Measurements from ENCODE around the gene CRYBA2. TPM values are rescaled to one million over a fixed set of nuclear protein-coding genes. Genes with fewer than 3 reads are reported as not detected.

Gene CRYBA2
- total RNA-seq, 1 donor from 2014 or later = not detected

GRCh38 chr2:218992196-218992595 is 1.0 kb downstream of the CRYBA2 start:
- no peaks in the 10 kb centered on the region for H3K9me3 ChIP-seq (replicated peaks)
- no peak overlapping the region for H3K27ac ChIP-seq (replicated peaks)
- H3K4me3 ChIP-seq = no peak overlapping the region
- peaks cover 100% of the 10 kb centered on the region for H3K27me3 ChIP-seq (ENCODE audit: low read depth)
- peaks cover 28% of the 10 kb centered on the region for H3K4me1 ChIP-seq
- H3K36me3 ChIP-seq = no peaks in the 10 kb centered on the region
- TF ChIP-seq, protein P1, sequence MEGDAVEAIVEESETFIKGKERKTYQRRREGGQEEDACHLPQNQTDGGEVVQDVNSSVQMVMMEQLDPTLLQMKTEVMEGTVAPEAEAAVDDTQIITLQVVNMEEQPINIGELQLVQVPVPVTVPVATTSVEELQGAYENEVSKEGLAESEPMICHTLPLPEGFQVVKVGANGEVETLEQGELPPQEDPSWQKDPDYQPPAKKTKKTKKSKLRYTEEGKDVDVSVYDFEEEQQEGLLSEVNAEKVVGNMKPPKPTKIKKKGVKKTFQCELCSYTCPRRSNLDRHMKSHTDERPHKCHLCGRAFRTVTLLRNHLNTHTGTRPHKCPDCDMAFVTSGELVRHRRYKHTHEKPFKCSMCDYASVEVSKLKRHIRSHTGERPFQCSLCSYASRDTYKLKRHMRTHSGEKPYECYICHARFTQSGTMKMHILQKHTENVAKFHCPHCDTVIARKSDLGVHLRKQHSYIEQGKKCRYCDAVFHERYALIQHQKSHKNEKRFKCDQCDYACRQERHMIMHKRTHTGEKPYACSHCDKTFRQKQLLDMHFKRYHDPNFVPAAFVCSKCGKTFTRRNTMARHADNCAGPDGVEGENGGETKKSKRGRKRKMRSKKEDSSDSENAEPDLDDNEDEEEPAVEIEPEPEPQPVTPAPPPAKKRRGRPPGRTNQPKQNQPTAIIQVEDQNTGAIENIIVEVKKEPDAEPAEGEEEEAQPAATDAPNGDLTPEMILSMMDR (IDR thresholded peaks at IDR 0.05; ENCODE audit: borderline replicate concordance) = no peak
- DNase-seq = no peak
- intact Hi-C loops (cut with micrococcal nuclease) = no loop called here

- intact Hi-C loops (cut with micrococcal nuclease) = no loop called here
- DNase-seq = no peak
- TF ChIP-seq, protein P1 (IDR thresholded peaks at IDR 0.05; ENCODE audit: borderline replicate concordance) = no peak
Measured at GRCh38 chr2:218991674-218992168, 1.5 kb downstream of the CRYBA2 start.

GRCh38 chr2:218990612-218991011 is 2.6 kb downstream of the CRYBA2 start:
- intact Hi-C loops (cut with micrococcal nuclease) = no loop called here
- DNase-seq = no peak

More at GRCh38 chr2:218991674-218992168, 1.5 kb downstream of the CRYBA2 start:
- Histone ChIP-seq H3K27ac (replicated peaks) (no peak overlapping the region), H3K27me3 (ENCODE audit: low read depth) (peaks cover 100% of the 10 kb centered on the region), H3K36me3 (no peaks in the 10 kb centered on the region), H3K4me1 (peaks cover 28% of the 10 kb centered on the region), H3K4me3 (no peak overlapping the region), H3K9me3 (replicated peaks) (no peaks in the 10 kb centered on the region)

GRCh38 chr2:218990052-218990451 is 3.2 kb downstream of the CRYBA2 start:
- intact Hi-C loops (cut with micrococcal nuclease) = no loop called here
- H3K4me1 ChIP-seq = peaks cover 26% of the 10 kb centered on the region
- H3K27ac ChIP-seq (replicated peaks) = no peak overlapping the region
- H3K9me3 ChIP-seq (replicated peaks) = no peaks in the 10 kb centered on the region
- H3K4me3 ChIP-seq = no peak overlapping the region
- TF ChIP-seq, protein P1 (IDR thresholded peaks at IDR 0.05; ENCODE audit: borderline replicate concordance) = no peak
- no peaks in the 10 kb centered on the region for H3K36me3 ChIP-seq
- H3K27me3 ChIP-seq (ENCODE audit: low read depth) = peaks cover 100% of the 10 kb centered on the region
- no peak for DNase-seq

More at GRCh38 chr2:218990612-218991011, 2.6 kb downstream of the CRYBA2 start:
- no peak overlapping the region for H3K27ac ChIP-seq (replicated peaks)
- peaks cover 100% of the 10 kb centered on the region for H3K27me3 ChIP-seq (ENCODE audit: low read depth)
- H3K4me1 ChIP-seq = peaks cover 23% of the 10 kb centered on the region
- H3K36me3 ChIP-seq = no peaks in the 10 kb centered on the region
- TF ChIP-seq, protein P1 (IDR thresholded peaks at IDR 0.05; ENCODE audit: borderline replicate concordance) = no peak
- no peaks in the 10 kb centered on the region for H3K9me3 ChIP-seq (replicated peaks)
- H3K4me3 ChIP-seq = no peak overlapping the region

GRCh38 chr2:218988650-218989049 is 4.6 kb downstream of the CRYBA2 start:
- intact Hi-C loops (cut with micrococcal nuclease) = no loop called here
- H3K9me3 ChIP-seq (replicated peaks) = no peaks in the 10 kb centered on the region
- H3K4me3 ChIP-seq = no peak overlapping the region
- peaks cover 34% of the 10 kb centered on the region for H3K4me1 ChIP-seq
- TF ChIP-seq, protein P1 (IDR thresholded peaks at IDR 0.05; ENCODE audit: borderline replicate concordance) = no peak
- H3K27ac ChIP-seq (replicated peaks) = no peak overlapping the region
- H3K27me3 ChIP-seq (ENCODE audit: low read depth) = peaks cover 100% of the 10 kb centered on the region
- H3K36me3 ChIP-seq = no peaks in the 10 kb centered on the region
- DNase-seq = no peak

Data from left ventricle myocardium inferior (tissue), 1 donor.